ENCODE results near the gene PACS1. TPM values are rescaled to one million over a fixed set of nuclear protein-coding genes. Genes with fewer than 3 reads are reported as not detected.

PACS1 gene
- polyA plus RNA-seq, 1 experiment, result 27.1 TPM

- no peak for DNase-seq (ENCODE audit: low read depth, low spot score)
- H3K27me3 ChIP-seq (ENCODE audit: control insufficient read depth, insufficient read depth, low read length), result no peaks in the 10 kb centered on the region
- no peak within 1 kb of the TSS for H3K27ac ChIP-seq (ENCODE audit: low read depth, low read length)
- TF ChIP-seq CTCF (IDR thresholded peaks at IDR 0.05; ENCODE audit: low read depth, low read length), result no peak
- no peaks in the 10 kb centered on the region for H3K9me3 ChIP-seq (ENCODE audit: control insufficient read depth, insufficient read depth, low read length)
- H3K4me3 ChIP-seq (ENCODE audit: low read depth, low read length), result no peak within 1 kb of the TSS
- POLR2A ChIA-PET, result interaction anchor here (0.5 kb wide), 1 partner anchor 690 kb away, joined by 4 read pairs; no protein-coding TSS in a partner anchor
- CTCF ChIA-PET, result interaction anchor here (0.6 to 1.1 kb wide), 3 partner anchors 19 to 1037 kb away, joined by 3 to 4 read pairs (median 3); no protein-coding TSS in a partner anchor
Measured at GRCh38 chr11:66026017-66026529, 44.0 kb upstream of the PACS1 start, which contains the start of gene CATSPER1. Gene CATSPER1 (minus strand): TSS chr11:66026479. CDS start chr11:66026379, 100 bp downstream.

- TF ChIP-seq CTCF (IDR thresholded peaks at IDR 0.05; ENCODE audit: low read depth, low read length), result no peak
- Histone ChIP-seq H3K27ac (ENCODE audit: low read depth, low read length) (no peak overlapping the region), H3K27me3 (ENCODE audit: control insufficient read depth, insufficient read depth, low read length) (peaks cover 8% of the 10 kb centered on the region), H3K9me3 (ENCODE audit: control insufficient read depth, insufficient read depth, low read length) (no peaks in the 10 kb centered on the region), H3K4me3 (ENCODE audit: low read depth, low read length) (no peak overlapping the region)
- DNase-seq (ENCODE audit: low read depth, low spot score), result no peak
- ChIA-PET CTCF (interaction anchor here (2.6 to 3.4 kb wide), 2 partner anchors 11 to 12 kb away, joined by 10 to 23 read pairs; no protein-coding TSS in a partner anchor), POLR2A (no interaction called here)
Measured at GRCh38 chr11:66032957-66033735, 36.9 kb upstream of the PACS1 start.

GRCh38 chr11:66035653-66036333, 34.3 kb upstream of the PACS1 start:
- DNase-seq (ENCODE audit: low read depth, low spot score), result no peak
- H3K9me3 ChIP-seq (ENCODE audit: control insufficient read depth, insufficient read depth, low read length), result no peaks in the 10 kb centered on the region
- no peak overlapping the region for H3K4me3 ChIP-seq (ENCODE audit: low read depth, low read length)
- CTCF ChIA-PET, result interaction anchor here (2.5 to 3.6 kb wide), 2 partner anchors 9 to 13 kb away, joined by 15 to 20 read pairs; no protein-coding TSS in a partner anchor
- no peak overlapping the region for H3K27ac ChIP-seq (ENCODE audit: low read depth, low read length)
- TF ChIP-seq CTCF (IDR thresholded peaks at IDR 0.05; ENCODE audit: low read depth, low read length), result no peak
- peaks cover 14% of the 10 kb centered on the region for H3K27me3 ChIP-seq (ENCODE audit: control insufficient read depth, insufficient read depth, low read length)
- POLR2A ChIA-PET, result no interaction called here

- Histone ChIP-seq H3K9me3 (ENCODE audit: control insufficient read depth, insufficient read depth, low read length) (no peaks in the 10 kb centered on the region), H3K27me3 (ENCODE audit: control insufficient read depth, insufficient read depth, low read length) (peaks cover 14% of the 10 kb centered on the region), H3K27ac (ENCODE audit: low read depth, low read length) (no peak overlapping the region), H3K4me3 (ENCODE audit: low read depth, low read length) (no peak overlapping the region)
- TF ChIP-seq CTCF (IDR thresholded peaks at IDR 0.05; ENCODE audit: low read depth, low read length), result no peak
- no peak for DNase-seq (ENCODE audit: low read depth, low spot score)
- ChIA-PET POLR2A (no interaction called here), CTCF (interaction anchor here (2.5 to 3.6 kb wide), 2 partner anchors 9 to 13 kb away, joined by 15 to 20 read pairs; no protein-coding TSS in a partner anchor)
Measured at GRCh38 chr11:66036334-66036710, 33.8 kb upstream of the PACS1 start.

All from AG04450 (cell line).